Midbrain (tissue), 1 donor: ENCODE results near the gene LAMB2.

Experiments
- DNase-seq: peaks from one replicate; lab custom pipeline; 2025; lab: John Stamatoyannopoulos, UW

LAMB2 gene

DNA sequence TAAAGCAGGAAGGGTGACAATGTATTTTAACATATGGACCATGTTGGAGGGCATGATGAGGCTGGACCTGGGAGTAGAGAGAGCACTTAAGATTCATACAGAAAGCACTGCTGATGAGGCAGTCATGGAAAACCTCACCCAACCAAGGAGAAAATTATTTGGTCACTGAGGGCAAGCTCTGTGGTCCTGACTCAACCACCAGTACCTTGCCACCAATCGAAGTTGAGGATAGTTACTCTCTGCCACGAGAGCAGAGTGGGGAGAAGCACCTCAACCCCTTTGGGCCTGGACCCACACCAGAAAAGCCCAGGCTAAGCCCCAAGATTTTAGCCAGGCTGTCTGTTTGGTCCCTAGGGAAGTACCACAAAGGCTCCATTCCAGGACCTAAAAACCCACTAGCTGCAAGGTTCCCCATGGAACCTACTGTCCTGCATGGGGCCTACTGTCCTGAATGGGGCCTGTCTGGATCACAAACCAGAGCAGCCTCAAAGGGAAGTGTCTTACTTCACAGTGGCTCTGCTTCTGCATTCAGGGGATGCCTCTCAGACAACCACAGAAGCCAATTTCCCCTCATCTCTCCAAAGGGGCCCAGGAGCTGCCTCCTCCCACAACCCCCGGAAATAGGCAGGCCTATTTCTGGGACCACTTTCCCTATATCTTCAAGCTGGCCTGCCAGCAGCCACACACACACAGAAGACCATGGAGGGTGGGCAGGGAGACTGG is 29.1 kb upstream of the LAMB2 start:
- no peak for DNase-seq

DNA sequence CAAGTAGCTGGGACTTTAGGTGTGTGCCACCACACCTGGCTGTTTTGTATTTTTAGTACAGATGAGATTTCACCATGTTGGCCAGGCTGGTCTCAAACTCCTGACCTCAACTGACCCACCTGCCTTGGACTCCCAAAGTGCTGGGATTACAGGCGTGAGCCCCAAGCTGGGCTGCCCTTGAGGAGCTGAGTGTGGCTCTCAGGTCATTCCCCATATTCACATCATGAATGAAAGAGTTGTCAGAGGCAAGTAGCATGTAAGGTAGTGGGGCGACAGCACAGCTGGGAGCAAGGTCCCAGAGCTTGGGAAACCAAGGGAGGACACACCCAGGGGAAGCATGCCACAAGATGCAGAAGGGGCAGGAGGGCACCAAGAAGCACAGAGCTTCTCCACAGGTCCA is 28.3 kb upstream of the LAMB2 start:
- DNase-seq = no peak

DNA sequence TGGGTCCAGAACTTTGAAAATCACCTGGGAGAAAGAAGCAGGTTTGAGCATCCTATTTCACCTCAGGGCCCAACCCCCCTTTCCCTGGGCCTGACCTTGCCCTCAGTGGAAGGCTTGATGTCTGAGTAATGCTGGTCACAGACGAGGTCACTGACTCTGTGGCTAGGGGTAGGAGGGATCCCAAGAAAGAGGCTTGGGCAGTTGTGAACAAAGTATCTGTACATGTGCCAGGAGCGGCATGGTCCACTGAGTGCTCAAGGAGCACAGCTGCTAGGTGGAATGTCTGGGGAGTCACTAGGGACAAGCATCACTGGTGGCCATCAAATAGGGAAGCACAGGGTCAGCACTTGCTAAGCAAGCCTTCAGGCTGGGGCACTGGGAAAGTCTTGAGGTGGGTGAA is 25.9 kb upstream of the LAMB2 start:
- DNase-seq = no peak

DNA sequence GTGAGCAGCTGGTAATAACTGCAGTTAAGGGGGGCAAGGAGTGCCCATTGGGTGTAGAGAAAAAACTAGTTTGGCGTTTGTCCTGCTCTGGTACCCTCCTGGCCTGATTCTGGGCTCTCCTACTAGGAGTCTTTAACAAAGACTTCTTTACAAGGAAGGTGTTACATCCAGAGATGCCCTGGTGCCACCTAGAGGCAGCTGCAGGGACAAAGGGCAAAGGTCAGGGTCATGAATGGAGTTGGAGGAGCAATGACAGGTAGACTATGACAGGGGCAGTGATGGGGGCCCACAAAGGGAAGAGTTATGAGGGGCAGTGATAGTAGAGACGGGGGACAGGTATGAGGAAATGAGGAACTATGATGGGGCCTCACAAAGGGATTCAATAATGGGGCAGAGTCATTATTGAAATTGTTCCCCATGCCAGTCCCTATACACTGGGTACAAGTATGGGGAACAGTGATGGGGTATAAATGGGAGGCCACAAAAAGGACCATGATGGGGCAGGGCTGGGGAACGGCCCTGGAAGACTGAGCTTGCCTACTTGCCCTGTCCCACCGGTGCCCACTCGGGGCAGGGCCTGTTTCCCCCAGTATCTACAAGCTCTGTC is 25.4 kb upstream of the LAMB2 start:
- DNase-seq = peak; percentile 8

DNA sequence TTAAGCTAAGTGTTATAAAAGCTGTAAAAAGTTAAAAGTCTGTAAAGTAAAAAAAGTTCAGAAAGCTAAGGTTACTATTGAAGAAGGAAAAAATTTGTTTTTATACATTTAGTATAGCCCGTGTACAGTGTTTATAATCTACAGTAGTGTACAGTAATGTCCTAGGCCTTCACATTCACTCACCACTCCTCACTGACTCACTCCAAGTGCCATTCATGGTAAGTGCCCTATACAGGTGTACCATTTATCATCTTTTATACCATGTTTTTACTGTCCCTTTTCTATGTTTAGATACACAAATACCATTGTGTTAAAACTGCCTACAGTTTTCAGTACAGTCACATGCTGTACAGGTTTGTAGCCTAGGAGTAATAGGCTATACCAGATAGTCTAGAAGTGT is 24.4 kb upstream of the LAMB2 start:
- DNase-seq = no peak

DNA sequence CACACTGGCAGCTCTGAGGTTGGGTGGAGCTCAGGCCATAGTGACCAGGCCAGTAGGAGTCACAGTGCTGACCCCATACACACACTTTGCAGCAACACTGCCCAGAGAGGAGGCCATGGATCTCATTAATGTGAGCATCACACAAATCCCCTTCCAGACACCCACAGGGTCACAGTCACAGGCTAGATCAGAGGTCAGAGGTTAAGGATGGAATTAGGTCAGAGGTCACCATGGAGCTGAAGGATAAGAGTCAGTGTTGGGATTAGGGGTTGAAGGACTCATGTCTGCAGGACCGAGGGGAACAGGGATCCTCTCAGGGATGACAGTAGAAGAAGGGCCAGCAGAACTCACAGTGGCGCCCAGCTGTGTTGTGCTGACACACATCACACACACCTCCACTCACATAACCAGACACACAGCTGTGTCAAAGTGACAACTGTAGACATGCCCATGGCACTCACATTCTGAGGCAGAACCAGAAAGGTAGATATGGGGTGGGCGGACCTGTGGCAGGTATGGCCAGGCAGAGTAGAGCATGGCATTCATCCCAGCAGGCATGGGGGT is 20.6 kb upstream of the LAMB2 start:
- DNase-seq = no peak

DNA sequence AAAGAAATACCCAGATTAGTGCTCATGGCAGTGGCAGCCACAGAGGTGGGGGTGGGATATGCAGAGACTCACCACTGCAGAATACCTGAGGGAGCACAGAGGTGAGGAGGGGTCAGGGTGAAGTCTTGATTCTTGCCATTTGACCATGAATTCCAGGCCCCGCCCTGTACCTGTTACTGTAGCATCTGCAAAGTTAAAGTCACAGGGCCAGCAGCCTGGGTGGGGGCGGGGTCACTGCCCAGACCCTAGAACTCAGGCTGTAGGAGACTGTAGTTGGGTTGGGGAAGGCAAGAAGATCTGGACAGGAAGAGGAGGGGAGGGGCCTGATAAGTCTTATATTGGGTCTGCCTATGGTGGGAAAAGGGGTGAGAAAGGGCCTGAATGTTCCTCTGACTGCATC is 18.8 kb upstream of the LAMB2 start:
- no peak for DNase-seq

DNA sequence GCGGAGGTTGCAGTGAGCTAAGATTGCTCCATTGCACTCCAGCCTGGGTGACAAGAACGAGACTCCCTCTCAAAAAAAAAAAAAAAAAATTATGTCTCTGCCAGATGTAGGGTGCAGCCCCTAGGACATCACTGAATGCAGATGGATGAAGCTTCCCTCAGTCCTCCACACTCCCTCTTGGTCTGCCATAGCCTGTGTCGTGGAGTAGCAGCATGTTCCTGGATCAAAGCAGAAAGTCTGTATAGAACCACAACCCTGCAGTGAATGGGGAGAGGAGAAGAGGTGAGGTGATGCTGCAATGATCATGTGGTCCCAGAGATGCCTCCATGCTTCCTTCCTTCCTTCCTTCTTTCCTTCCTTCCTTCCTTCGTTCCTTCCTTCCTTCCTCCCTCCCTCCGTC is 15.3 kb upstream of the LAMB2 start:
- no peak for DNase-seq

DNA sequence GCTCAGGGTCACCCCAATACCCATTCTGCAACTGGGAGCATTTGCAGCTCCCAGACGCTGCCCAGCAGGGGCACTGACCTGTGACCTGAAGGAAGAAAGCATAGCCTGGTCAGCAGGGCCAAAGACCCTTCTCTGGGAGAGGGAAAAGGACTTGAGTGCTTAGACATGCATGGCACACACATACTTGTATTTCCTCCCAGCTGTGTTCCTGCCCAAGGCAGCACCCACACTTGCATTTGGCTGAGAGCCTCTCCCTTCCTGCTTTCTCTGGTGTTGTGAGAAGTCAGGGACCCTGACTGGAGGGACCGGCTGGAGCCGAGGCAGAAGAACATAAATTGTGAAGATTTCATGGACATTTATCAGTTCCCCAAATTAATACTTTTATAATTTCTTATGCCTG is 7.2 kb upstream of the LAMB2 start:
- DNase-seq = no peak

DNA sequence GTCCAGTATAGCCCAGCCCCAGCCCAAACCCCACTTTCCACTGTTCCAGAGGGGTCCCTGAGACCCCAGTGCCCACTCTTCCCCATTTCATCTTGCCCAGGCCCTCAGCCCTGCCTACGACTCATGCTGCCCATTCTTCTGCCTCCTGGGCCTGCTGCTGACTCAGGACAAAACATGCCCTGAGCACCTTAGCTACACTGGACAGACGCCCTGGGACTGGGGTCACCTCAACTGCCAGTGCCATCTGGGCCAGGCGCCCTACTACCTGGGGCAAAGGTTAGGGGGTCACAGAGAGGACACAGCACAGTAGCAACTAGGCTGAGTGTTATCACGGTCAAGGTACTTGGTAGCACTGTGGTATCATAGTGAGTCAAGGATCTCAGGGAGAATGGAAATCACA is 2.6 kb upstream of the LAMB2 start:
- no peak for DNase-seq

DNA sequence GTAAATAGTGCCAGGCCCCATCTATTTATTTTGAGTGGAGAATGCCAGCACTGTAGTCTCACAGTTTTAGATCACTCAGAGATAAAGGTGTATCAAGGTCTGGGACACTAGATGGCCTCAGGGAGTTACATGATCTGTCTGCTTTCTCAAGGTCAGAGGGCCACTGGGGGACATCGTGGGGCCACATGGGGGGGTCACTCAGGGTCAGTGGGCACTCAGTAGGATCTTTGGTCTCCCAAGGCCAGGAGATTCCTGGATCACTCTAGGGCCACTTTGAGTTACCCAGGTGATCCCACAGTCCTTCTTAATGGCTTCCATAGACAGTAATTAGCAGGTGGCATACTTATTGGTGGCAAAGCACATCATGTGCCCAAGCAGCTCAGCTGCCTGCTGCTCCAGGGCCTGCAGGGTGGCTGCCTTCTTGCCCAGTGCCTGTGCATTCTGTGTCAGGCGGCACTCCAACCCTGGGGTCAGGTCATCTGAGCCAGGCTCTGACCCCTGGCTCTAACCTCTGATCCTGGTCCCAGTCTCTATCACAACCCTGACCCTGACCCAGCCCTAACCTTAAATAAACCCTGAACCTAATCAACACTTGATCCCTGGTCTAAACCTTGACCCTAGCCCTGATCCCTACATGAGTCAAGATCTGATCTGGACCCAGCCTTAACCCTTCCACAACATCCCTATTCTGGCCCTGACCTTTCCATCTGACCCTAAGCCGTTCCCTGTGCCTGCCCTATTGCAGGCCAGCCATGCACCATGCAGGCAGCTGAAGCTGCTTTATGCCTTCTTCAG is 1.8 kb upstream of the LAMB2 start:
- DNase-seq = no peak

DNA sequence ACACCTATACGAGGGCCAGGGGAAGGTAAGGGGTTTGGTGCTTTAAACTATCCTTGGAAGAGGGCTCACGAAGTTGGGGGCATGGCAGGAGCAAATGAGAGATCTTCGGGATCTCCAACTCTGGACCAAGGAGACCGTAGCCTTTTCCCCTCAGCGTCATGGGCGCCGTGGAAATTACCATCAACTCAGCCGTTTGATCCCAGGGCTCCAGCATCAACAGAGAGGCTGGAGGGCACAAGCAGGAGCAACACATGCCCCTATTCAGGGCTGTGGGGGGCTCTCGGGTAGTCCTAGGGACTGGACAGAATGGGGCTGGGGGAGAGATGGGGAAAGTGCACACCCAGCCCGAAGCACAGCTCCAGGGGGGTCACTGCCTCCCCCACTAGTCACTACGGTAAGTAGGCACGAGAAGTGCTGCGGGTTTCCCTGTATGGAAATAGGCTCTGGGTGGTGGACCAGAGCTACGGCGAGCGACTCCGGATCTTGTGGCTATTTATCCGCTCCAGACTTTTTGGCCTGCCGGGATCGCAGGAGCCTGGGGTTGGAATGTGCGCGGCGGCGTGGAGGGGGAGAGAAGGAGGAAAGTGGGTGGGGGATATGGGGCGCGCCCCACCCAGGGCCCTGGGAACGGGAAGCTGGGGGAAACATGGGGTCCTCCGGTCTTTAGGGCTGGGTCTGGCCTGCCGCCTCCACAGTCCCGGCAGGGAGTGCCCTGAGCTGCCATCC is 539 bp upstream of the LAMB2 start:
- peak; percentile 78 for DNase-seq

DNA sequence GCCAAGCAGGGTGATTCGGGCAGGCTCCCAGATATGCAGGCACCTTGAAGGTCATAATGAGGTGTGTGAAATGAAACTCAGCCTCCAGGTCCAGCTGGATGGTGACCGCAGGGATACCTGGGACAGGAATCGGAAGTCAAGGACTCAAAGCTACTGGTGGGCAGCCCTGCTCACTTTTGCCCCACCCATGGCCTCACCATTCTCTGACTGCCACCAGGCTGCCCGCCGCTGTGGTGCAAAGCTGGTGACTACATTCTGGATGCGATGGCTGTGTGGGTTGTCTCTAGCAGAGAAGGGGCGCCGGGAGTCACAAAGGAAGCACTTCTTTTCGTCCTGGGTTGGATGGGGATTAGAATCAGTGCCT is 795 bp downstream of the LAMB2 start:
- DNase-seq = no peak

DNA sequence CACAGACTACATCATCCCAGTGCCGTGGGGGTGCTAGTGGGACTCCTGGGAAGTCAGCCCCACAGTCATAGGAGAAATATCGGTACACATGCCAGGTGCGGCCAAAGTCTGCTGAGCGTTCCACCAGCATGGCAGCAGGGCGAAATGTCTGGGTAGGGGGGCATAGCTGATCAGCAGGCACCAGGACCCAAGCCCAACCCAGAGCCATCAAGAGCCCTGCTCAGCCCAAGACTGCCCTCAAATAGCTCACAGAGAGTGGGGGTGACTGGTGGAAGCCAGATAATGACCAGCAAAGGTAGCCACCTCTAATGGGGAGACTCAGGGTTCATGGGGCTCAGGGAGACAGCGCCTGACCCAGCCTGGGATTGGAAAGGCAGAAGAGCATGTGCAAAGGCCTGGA is 1.3 kb downstream of the LAMB2 start:
- no peak for DNase-seq

DNA sequence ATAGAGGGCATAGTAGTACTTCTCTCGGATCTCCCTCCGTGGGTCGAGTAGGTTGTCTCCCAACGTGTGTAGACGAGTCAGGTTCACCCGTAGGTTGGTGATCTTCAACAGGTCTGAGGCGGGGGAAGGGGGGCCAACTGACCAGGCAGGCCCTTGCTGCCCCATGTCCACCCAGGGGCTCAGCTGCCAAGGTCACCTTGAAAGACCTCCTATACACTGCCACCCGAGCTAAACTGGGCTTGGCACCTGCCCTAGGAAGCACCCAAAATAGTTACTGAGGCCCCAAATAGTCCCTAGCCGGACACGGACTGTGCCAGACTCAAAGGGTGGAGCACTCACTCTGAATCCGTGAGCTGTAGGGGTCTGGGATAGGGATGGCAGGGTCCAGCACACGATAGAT is 1.8 kb downstream of the LAMB2 start:
- no peak for DNase-seq

DNA sequence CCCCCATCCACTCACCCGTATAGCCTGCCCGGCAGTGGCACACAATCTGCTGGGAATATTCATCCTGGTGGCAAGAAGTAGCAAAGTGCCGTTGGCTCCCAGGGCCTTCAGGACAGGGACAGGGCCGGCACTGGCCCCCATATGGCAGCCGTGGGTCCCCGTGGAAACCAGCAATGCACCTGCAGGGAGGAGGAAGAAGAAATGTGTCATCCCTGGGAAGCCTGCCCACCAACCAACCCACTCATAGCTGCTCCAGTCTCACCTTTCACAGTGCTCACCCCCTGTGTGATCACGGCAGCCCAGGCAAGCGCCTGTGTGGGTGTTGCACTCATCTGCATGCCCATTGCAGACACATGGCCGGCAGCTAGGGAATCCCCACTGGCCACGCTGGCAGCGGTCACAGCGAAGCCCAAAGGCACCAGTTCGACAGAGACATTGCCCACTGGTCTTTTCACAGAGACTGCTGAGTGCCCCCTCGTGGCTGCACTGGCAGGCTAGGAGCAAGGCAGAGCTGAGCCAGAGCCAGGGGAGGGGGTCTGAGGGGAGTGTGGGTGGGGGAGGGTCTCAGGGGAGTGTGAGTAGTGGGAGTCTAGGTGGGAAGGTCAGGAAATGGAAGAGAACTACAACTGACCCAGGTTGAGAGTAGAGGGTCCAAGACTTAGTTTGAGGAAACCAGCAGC is 7.7 kb downstream of the LAMB2 start:
- no peak for DNase-seq

DNA sequence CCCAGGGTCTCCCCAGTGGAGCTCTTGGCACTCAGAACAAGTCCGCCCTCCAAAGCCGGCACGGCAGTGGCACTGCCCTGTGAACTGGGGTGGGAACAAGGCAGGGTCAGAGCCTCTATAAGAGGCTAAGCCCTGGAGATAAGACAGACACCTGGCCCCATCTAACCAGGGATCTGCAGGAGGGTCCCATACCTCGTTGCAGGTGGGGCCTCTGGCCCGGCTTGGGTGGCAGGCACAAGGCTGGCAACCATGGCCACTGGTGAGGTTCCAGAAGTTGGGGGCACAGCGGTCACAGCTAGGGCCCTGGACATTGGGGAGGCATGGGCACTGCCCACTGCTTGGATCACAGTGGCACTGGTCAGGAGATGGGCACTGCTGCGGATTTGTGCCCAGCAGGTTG is 8.6 kb downstream of the LAMB2 start:
- no peak for DNase-seq

DNA sequence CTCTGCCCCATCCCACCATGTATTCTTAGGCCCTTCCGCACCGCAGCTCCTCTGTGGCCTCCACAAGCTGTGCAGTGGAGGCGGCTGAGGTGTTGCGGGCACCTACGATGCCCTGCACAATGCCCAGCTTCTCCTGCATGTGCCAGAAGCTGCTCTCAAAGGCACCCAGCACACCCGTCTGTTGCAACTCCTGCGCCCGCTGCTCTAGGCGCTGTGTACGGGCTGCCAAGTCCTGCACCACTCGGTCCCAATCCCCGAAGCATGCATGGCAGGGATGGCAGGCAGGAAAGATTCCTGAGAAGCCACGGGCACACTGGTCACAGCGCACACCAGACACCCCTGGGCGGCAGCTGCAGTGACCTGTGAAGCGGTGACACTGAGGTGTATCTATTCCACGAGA is 9.2 kb downstream of the LAMB2 start:
- no peak for DNase-seq

DNA sequence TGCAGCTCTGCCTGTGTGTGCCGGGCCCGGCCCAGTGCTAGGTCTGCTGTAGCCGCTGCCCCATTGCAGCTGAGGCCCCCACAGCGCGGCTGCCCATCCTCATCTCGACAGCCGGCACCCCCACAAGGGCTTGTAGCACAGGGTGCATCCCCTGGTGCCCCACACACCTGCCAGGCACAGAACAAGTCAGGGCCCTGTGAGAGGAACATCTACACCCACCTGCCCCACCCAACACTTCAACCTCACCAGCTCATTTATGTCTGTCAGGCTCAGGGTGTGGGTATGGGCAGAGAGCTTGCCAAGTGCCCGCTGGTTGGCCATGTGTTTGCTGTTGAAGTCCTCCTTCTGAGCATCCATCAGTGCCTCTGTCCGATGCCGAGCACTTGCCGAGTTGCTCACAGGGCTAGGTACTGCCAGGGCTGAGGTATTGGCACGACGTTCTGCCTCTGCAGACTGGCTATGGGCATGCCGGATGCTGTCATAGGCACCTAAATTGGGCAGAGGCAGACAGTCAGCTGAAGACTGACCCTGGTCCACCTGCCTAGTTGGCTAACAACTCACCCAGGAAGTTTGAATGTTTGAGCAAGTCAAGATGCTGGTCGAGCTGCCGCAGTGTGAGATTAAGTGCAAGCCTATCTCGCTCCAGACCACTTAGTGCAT is 9.8 kb downstream of the LAMB2 start:
- no peak for DNase-seq

DNA sequence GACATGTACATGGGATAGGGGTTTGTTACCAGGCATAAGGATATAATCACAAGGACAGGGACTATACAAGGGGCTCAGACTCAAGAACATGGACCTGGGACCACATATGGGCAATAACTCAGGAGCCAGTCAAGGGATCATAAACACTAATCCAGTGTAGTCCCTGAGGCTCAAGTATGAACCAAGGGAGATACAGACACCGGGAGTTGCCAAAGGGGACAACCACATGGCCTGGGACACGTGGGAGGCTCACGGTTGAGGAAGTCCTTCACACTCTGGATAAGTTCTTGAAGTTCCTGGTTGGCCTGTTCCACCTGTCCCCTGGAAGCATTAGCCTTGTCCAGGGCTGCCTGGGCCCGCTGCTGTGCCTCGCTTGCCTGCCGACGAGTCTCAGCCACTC is 10.4 kb downstream of the LAMB2 start:
- no peak for DNase-seq

DNA sequence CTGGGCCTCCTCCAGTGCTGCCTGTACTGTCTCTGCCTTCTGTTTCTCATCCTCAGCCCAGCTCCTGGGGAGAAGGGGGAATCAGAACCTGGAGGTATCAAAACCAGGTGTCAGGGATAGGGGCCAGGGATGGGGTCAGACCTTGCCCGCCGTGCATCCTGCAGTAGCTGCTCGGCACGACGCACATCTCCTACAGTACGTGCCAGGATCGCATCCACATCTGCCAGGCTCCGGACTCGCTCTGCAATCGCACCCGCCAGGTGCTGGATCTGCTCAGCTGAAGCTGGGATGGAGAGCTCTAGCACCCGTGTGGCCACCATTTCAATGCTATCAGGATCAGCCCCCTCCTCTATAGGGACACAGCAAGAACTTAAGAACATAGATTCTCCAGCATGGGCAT is 10.8 kb downstream of the LAMB2 start:
- no peak for DNase-seq
